C4-2B (cell line): Measurements from ENCODE around the gene IQSEC2.

ENCODE experiments used
- H3K27ac ChIP-seq: fragments of 450-650 bp; 2 replicates; pipeline ENCODE4 v1.5.1; 2017
- CTCF ChIP-seq: fragments of 450-650 bp; conservative IDR thresholded peaks from 2 replicates; pipeline ENCODE4 v1.5.1; 2017; ENCODE audit warnings: mild to moderate bottlenecking
- ZFX ChIP-seq: fragments of 450-650 bp; IDR thresholded peaks from 2 replicates; pipeline ENCODE4 v1.6.1; 2017

IQSEC2 gene

DNA sequence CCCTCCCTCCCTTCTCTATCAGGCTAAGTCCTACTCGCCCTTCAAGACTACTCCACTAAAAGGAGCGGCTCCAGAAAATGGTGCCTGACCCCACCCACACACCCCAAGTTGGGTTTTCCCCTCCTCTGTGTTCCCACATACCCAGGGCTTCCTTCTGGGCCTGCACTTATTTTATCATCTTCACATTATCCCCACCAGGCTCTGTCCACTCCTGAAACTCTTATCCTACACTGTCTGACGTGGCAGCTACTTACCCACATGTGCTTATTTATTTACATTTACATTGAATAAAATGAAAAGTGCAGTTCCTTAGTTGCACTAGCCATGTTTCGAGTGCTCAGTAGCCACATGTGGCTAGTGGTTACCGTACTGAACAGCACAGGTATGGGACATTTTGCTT is 51.3 kb downstream of the IQSEC2 start:
- no peak for TF ChIP-seq ZFX
- TF ChIP-seq CTCF, result no peak
- H3K27ac ChIP-seq, result no peak overlapping the region

GRCh38 chrX:53227224-53227765 is 54.1 kb downstream of the IQSEC2 start:
- TF ChIP-seq ZFX, result no peak
- TF ChIP-seq CTCF, result no peak
- no peak overlapping the region for H3K27ac ChIP-seq

DNA sequence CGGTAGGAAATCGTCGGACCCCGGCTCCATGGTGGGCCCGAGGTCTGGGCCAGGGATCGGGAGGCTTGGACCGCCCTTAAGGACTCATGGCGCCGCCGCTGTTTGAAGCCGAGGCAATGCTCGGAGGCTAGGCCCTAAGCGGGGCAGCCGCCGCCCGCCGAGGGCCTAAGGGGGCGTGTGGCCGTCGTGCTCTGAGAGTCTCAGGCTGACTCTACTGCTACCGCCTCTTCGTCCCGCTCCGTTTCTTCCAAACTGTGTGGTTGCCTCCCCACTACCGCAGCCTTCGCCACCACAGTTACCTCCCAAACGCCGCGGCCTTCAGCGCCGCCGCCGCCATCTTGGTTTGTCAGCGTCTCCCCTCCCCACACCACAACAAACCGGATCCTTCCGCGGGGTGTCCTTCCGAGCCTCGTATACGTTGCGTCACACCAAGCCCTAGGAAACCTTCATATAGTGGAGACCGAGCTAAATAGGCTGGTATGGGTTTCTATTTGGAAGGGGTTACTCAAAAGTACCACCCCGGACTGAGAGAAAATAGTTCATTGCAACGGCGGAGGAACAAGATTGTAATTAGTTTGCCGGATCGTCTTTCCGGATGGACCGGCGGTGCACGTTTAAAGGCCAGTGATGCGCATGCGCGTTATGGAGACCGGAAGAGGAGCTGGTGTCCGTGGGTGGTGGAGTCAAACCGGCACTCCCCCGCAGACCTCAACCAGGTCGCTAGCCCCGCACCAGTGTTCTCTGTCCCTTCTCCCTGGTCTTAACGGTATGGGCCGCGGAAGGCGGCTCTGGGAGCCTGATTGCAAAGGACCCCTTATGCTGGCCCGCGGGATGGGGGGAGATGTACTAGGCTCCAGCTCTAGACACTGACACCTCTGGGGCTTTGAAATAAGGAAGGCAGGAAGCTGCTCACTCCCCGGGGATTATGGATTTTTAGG is 56.3 kb downstream of the IQSEC2 start, which contains the start of gene KDM5C:
Gene KDM5C, minus strand, starts transcription at position 348 of the 938 bp plus-strand sequence. Its CDS starts 318 bp downstream, at position 30.
- peak within 1 kb of the TSS; percentile 99 for H3K27ac ChIP-seq
- TF ChIP-seq ZFX (peak; percentile 94), CTCF (no peak)

- peak overlapping the region; percentile 99 for H3K27ac ChIP-seq
- no peak for TF ChIP-seq ZFX
- no peak for TF ChIP-seq CTCF
Observed at GRCh38 chrX:53223955-53224859, 57.2 kb downstream of the IQSEC2 start.

- TF ChIP-seq ZFX, result no peak
- TF ChIP-seq CTCF, result no peak
- H3K27ac ChIP-seq, result peak overlapping the region; percentile 99; the same call in 1 of the 2 replicates
Observed at GRCh38 chrX:53223068-53223693, 58.2 kb downstream of the IQSEC2 start.
